ENCODE measurements around the gene ZBTB6.

DNA sequence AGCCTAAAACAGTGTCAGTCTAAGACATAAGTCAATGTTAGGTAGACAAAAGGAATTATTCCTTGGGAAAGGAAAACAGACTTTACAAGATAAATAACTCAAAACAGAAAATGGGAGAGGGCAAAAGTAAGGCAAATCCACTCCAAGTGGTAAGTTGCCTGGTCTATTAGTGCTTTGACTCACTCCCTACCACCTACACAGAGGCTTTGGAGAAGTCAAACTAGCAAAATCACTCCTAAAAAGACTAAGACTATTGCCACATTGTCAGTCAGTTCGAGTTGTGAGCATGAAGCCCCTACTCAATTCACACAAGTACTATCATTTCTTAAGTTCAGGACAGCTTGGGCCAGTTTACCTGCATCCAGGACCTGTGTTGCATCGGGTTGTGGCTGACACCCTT, 5.2 kb upstream of the ZBTB6 start:
- TF ChIP-seq ZNF274 (IDR thresholded peaks at IDR 0.05; ENCODE audit: low read depth, low read length) (no peak), SUZ12 (IDR thresholded peaks at IDR 0.05; ENCODE audit: extremely low read depth, insufficient read depth, insufficient read length) (no peak), YY1 (IDR thresholded peaks at IDR 0.05; ENCODE audit: insufficient read depth, insufficient read length) (no peak)

Measured in NT2/D1 (cell line).